GM12865 (cell line): ENCODE results near the gene MAP2K3.
A peak's percentile ranks its signal among the peaks of the same experiment; 100 is the strongest.

Source experiments
- DNase-seq: peaks from one replicate; pipeline ENCODE4 v3.0.0; 2010; ENCODE audit warnings: low read depth
- H3K4me3 ChIP-seq: 2 replicates; pipeline ENCODE4 v1.5.1; 2011; ENCODE audit warnings: mild to moderate bottlenecking, low read depth, low read length, control low read depth
- TF ChIP-seq, protein P1 (sequence below): IDR thresholded peaks from 2 replicates; pipeline ENCODE4 v1.5.1; 2011; ENCODE audit warnings: low read length, control low read depth, low read depth, inconsistent platforms; ENCODE audit not compliant: insufficient read depth; ENCODE audit errors: missing control alignments

Gene MAP2K3

DNA sequence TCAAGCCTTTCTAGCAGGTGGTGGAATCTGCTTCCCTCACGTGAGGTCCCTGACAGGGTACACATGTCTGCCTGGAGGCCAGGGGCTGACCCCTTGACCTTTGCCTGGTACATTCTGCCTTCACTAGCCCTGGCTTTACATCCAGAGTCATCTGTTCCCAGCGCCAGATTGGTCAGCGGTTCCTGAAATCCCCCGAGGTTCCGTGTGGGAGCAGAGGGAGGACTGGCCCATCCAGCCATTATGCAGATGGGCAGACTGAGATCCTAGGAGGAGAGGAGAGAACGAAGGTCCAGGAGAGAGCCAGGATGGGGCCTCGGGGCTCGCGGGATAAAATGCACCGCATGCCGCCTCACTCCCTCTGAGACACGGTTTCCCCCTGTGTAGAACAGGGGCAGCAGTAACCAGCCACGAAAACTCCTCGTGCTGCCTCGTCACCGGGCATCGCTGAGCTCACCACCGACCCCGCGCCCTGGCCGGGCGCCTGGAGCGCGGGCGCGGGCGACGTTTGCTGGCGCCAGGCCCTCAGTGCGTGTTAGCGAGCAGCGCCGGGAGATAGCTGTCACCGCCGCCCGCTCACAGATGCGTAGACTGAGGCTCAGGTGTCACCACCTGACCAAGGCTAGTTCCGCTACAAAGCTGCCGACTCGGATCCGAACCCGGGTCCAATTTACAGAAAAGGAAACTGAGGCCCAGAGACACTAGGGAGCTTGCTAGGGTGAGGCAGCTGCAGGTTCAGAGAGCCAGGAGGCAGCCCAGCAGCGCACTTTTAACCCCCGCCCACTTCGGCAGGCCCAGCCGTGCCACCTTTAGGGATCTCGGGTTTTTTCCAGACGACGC lies 811 bp upstream of the MAP2K3 start:
- H3K4me3 ChIP-seq, result peak overlapping the region; percentile 89
- no peak for DNase-seq

DNA sequence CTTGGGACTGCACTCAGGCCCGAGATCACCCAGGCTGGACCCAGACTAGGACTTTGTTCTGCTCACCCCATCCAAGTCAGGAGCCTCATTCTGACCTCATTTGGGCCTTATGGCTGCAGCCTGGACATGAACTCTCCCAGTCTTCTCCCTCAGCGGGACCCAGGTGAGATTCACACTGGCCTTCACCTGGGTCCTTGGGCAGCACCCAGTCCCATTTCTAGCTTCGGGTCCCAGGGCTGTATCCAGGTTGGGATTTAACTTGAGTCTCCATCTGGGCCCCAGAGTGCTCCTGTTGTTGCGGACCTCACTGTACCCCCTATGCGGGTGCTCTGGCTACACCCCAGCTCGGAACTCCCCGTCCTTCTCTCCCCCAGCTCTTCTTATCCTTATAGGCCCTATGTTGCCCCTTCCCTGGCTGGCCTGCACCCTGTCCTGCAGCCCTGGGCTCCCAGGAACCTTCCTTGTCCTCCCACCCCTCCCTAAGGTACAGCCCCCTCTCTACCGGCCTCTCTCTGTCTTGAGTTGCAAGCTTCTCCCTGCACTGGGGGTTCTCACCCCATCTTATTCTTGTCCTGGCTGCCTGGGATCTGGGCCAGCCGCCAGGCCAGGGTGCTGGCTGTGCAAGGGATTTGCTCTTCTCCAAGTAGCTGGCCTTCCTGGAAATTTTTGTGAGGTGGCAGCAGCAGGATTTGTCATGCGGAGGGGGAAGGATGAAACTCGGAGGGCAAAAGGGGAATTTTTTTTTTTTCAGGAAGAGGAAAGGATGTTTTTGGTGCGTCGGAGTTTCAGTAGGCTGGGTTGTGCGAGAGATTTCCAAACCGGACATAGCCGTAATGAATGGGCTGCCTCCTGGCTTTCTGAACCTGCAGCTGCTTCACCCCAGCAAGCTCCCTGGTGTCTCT lies 904 bp downstream of the MAP2K3 start:
- peak overlapping the region; percentile 89 for H3K4me3 ChIP-seq
- TF ChIP-seq, protein P1, sequence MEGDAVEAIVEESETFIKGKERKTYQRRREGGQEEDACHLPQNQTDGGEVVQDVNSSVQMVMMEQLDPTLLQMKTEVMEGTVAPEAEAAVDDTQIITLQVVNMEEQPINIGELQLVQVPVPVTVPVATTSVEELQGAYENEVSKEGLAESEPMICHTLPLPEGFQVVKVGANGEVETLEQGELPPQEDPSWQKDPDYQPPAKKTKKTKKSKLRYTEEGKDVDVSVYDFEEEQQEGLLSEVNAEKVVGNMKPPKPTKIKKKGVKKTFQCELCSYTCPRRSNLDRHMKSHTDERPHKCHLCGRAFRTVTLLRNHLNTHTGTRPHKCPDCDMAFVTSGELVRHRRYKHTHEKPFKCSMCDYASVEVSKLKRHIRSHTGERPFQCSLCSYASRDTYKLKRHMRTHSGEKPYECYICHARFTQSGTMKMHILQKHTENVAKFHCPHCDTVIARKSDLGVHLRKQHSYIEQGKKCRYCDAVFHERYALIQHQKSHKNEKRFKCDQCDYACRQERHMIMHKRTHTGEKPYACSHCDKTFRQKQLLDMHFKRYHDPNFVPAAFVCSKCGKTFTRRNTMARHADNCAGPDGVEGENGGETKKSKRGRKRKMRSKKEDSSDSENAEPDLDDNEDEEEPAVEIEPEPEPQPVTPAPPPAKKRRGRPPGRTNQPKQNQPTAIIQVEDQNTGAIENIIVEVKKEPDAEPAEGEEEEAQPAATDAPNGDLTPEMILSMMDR, result no peak
- peak; percentile 41 for DNase-seq

More for the DNA sequence above, 811 bp upstream of the MAP2K3 start:
- TF ChIP-seq, protein P1, result no peak

DNA sequence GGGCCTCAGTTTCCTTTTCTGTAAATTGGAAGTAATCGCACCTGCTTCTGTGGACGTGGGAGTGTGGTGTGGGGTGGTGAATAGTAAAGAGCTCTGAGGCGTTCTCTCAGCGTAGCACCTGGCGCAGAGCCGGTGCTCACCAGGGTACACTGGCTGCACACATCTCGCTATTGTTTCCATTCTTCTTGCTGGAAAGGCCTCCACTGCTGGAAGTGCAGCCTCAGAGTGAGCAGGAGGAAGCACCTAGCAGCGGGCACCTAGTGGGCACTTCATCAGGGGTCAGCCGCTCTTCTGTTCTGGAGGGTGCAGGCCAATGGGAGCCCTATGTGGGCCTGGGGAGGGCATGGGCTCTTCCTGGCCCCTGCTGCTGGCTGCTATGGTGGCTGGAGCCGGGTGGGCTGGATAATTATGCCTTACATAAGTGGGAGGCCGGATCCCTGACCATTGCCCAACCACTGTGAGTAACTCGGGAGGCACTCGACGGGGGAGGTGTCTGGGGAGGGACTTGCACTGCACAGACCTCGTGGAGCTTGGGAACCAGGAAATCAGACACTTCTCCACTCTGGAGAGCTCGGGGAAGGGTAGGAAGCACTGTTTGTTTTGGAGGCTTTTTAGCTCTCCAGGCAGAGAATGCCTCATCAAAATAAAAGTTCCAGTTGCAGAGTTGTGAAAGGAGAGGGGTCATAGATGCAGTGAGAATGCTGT lies 1.7 kb downstream of the MAP2K3 start:
- peak; percentile 34 for DNase-seq
- peak overlapping the region; percentile 89 for H3K4me3 ChIP-seq
- TF ChIP-seq, protein P1, result no peak

DNA sequence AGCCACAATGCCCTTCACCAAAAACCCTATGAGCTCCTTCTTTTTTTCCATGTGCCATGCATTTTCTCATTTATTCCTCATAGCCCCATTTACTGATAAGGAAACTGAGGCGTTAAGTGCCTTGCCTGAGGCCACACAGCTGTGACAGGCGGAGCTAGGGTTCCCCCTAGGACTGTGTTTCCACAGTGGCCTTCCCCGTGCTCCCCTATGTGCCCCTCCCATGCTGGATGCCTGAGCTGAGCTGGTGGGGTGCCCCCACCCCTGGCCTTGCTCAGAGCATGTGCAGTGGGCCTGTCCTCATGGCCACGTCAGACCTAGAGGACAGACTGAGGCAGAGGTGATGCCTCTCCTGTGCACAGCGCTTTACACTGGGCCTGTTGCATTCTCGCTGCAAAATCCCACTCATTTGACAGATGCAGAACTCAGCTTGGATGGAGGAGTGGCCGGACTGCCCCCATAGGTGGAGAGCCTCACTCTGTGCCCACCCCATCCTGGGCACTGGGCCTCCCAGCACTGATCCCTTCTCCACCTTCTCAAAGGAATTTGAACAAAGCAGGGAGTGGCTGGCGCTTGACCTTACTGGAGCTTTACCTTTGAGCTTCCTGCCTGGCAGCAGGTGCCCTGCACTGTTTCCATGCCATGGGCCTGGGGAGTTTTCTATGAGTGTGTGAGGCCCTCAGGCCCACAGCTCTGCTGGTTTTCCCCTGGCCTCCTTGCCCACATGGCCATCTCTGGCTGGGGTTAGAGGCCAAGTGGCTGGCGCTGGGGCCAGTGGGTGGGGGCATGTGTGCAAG lies 2.6 kb downstream of the MAP2K3 start:
- DNase-seq, result peak; percentile 29
- TF ChIP-seq, protein P1, result no peak
- peak overlapping the region; percentile 89 for H3K4me3 ChIP-seq

DNA sequence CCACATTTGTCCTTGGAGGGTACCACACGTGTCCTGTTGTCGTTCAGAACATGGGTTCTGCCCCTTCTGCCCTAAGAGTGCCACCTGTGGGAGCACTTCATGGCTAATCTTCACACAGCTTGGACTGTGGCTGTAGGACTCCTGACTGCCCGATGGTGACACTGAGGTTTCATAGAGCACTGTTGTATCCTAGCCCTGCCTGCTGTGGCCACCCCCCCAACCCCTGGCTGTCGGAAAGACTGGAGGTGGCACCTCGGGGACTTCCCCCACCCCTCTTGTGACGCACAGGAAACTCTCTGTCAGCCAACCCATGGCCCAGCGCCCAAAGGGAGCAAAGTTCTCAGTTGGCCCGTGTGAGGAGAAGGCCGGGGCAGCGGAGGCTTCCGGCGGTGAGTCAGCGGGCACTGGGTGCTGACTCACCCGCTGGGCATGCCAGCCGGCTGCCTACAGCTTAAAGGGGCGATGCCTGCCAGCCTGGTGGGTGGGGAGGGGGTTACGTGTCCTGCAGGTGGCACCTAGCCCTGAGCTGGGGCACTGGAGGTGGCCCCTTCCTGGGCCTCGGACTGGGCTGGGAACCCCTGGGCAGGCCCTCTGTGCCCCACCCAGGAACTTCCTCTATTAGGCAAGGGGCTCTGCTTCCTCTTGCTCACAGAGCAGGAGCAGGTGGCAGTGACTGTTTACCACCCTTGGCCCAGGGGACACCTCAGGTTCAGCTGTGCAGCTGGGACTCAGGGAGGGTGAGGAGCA lies 3.4 kb downstream of the MAP2K3 start:
- DNase-seq, result peak; percentile 88
- TF ChIP-seq, protein P1, result no peak
- peak overlapping the region; percentile 89 for H3K4me3 ChIP-seq

DNA sequence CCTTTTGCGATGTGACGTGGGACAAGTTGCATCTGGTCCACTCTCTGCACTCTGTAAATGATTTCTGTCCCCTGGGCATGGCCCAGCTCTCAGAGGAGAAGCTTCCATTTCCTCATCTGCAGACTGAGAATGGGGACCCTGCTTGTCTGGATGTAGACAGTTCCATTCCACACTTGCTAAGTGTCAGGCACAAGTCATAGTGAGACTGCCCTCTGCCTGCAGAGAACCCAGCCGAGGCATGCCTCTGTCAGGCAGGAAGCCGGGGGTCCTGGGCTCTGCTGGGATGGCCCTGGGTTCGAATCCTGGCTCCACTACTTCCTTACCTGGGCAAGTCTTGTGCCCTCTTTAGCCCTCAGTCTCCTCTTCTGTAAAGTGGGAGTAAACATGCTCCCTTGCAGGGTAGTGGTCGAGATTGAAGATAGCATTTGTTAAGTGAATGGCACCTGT lies 4.1 kb downstream of the MAP2K3 start:
- DNase-seq, result peak; percentile 54
- TF ChIP-seq, protein P1, result peak; percentile 4
- peak overlapping the region; percentile 89 for H3K4me3 ChIP-seq
